CD4-positive, alpha-beta T cell treated with Interleukin-6 for 4 hours (primary cell): ENCODE results near the gene ZXDC.
A peak's percentile ranks its signal among the peaks of the same experiment; 100 is the strongest.

ENCODE experiments used
- DNase-seq: peaks from one replicate; pipeline ENCODE4 v3.0.0-alpha.2; 2020; ENCODE audit warnings: mixed read lengths

Gene ZXDC

GRCh38 chr3:126475413-126476114, at the start of gene ZXDC:
TSS of gene ZXDC (minus strand) at chr3:126475891. CDS start at chr3:126475865, 26 bp downstream.
- peak; percentile 94 for DNase-seq

DNA sequence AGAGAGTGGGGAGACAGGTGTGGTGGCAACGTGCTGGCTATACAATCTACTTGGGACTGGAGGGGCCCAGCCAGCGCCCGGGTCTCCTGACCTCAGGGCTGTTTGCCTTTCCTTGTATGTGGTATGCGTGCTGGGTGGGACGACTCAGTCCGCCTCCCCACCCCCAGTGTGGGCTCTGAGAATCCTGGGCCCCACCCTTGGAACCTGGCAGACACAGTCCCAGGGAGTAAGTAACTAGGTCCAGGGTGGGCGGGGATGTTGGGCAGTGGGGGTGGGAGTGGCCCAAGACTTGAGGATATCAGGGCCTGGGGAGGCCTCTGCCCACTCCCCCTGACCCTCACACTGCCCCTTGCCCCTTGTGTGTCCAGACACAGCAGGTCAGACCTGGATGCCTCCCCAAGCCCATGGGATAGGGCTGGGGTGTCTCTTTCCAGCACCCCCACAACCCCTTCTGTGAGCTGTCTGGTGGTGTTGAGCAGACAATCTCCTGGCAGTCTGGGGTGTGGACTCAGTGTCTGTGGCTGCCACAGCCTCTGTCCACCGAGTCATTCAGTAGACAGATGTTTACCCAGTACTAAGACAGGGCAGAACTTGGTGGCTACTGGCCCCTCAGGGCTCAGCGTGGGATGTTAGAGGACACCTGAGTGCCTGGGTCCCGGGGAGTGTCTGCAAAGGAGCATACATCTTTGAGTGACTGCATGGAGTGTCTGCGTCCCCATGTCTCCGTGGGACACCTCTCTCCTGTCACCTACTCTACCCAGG, 49.6 kb upstream of the ZXDC start:
- no peak for DNase-seq

DNA sequence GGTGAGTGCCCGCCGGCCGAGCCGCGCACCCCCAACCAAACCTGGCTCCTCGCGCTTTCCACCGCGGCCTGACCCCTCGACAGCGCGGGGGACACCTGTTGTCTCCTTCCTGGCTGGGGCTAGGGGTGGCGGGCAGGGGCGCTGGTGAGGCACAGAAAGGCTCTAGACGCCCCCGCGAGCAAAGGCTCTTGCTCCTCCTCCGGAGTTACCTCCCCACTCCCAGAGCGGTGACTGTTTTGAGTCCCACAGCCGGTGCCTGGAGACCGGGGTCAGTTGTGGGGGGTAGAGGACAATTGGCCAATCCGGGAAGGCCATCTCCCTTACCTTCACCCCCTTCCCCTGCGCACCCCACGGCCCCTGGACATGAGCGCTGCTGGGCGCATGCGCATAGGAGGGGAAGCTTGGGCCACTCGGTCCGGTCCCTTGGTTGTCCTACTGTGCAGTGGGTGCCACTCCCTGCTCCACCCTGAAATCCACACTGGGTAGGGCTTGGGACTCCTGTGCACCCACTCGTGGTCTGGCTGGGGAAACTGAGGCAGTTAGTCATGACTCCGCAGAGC, 48.8 kb upstream of the ZXDC start:
- DNase-seq: no peak

DNA sequence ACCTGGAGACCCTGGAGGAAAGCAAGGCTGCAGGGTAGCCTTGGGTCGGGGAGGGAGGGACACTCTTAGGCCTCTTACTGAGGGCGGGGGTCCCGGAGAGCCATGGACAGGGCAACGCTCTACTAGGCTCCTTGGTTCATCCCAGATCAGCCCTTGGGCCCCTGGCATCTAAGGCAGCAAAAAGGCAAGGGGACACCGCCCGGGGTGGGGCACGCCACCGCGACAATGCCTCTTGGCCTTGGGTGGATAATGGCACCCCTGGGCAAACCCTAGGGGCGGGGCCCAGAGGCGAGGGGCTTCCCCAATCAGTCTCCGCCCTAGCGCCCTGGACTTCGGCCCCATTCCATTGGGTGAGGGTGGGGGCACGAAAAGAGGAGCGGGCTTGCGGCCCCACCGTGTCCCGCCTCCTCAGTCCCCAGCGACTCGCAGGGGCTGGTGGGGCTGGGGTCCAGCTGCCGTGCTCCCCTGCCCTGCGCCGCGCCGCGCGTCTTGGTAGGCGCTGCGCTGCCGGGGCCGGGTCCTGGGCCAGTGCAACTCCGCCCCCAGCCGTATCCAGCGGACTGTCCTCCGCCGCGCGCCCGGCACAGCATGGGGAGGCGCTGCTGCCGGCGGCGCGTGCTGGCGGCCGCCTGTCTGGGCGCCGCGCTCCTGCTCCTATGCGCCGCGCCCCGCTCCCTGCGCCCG, 48.2 kb upstream of the ZXDC start, which contains the start of gene CHST13:
Gene CHST13, plus strand, starts transcription at position 411 of the 684 bp plus-strand sequence. Its CDS starts 178 bp downstream, at position 589.
- DNase-seq: no peak

GRCh38 chr3:126522363-126522788, 46.7 kb upstream of the ZXDC start:
- peak; percentile 47 for DNase-seq

GRCh38 chr3:126521122-126521891, 45.6 kb upstream of the ZXDC start:
- DNase-seq: no peak

GRCh38 chr3:126519506-126520455, 44.1 kb upstream of the ZXDC start:
- no peak for DNase-seq

- DNase-seq: no peak
These were observed 43.1 kb upstream of the ZXDC start for GRCh38 chr3:126518779-126519177.

- no peak for DNase-seq
These were observed 42.5 kb upstream of the ZXDC start for GRCh38 chr3:126517986-126518778.

DNA sequence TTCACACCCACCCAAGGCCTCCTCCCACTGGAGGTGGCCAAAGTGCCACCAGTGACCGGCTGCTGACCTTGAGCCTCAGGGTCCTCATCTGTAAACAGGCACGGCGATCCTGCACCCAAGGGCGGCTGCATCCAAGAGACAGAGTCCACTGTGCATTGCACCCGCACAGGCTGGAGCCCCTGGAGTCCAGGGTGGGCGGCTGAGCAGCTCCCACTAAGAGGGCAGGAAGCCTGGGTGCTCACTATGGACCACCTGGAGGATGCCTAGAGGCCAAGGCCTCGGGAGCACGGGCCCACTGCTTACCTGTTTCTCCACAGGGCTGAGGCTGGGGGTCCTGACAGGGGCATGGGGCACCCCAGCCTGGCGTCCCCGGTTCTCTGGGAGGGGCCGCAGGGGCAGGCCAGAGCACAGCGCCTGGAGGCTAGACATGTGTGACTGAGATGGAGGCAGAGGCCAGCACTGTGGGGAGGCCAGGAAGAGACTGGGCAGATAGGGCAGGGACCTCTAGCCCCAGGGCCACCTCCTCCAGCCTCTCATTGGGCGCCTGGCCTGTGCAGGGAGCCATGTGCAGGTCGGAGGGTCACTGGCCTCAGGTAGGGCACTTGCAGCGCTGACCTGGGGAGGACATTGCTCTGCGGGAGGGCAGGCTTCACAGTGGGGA, 41.7 kb upstream of the ZXDC start, which contains the start of gene UROC1:
Gene UROC1, minus strand, starts transcription at position 483 of the 661 bp plus-strand sequence. Its CDS starts 54 bp downstream, at position 429.
- no peak for DNase-seq

GRCh38 chr3:126516936-126517290, 41.2 kb upstream of the ZXDC start:
- DNase-seq: no peak

- DNase-seq: no peak
These were observed 40.7 kb upstream of the ZXDC start for GRCh38 chr3:126516152-126516935.

DNA sequence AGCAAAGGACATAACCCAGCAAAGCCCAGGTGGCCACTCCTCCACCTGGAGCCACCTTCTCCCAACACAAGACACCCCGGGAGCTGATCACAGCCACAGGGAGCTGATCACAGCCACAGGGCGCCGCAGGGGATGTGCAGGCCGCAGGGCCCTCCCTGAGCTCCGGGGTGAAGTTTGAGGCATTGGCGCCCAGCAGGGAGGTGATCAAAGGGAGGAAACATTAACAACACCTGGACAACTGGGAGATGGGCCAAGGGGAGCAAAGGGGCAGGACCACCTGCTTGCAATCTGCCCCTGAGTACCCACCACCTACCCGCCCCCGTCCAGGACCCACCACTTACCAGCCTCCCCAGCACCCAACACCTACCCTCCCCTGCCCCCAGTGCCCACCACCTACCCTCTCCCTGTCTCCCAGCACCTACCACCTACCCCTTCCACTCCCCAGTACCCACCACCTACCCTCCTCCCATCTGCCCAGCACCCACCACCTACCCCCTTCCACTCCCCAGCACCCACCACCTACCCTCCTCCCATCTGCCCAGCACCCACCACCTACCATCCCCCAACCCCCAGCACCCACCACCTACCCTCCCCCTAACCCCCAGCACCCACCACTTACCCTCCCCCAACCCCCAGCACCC, 39.5 kb upstream of the ZXDC start:
- DNase-seq: no peak

- DNase-seq: no peak
These were observed 38.5 kb upstream of the ZXDC start for GRCh38 chr3:126514161-126514560.

- no peak for DNase-seq
These were observed 37.4 kb upstream of the ZXDC start for GRCh38 chr3:126512916-126513650.

GRCh38 chr3:126512026-126512425, 36.3 kb upstream of the ZXDC start:
- DNase-seq: no peak

DNA sequence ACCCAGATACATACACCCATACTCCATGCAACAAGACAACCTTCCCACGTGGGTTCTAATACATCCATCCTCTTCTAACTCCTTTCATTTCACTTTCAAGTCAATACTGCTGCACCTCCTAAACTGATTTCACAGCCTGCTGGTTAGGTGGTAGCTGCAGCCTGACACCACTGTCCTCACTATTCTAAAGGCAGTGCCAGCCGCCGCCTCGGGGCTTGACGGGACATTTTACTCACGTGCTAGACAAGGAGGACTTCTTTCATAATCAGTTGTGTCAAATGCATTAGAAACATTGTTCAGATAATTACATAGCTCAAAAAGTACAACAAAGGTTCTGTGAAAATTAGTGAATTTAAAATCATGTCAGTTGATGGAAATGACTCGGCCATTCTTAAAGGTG, 35.6 kb upstream of the ZXDC start:
- DNase-seq: no peak
